ENCODE measurements around the gene RFX7.

RFX7 gene

GRCh38 chr15:56042031-56042430 is 201.6 kb downstream of the RFX7 start:
- Histone ChIP-seq H3K27ac (no peak overlapping the region), H3K4me3 (no peak overlapping the region)
- DNase-seq (ENCODE audit: low spot score): no peak
- no peak for TF ChIP-seq CTCF (IDR thresholded peaks at IDR 0.05)

GRCh38 chr15:56040081-56041035 is 203.3 kb downstream of the RFX7 start:
- no peak for DNase-seq (ENCODE audit: low spot score)
- TF ChIP-seq CTCF (IDR thresholded peaks at IDR 0.05): no peak
- no peak overlapping the region for H3K4me3 ChIP-seq
- H3K27ac ChIP-seq: no peak overlapping the region

GRCh38 chr15:56038707-56039106 is 205.0 kb downstream of the RFX7 start:
- no peak overlapping the region for H3K4me3 ChIP-seq
- no peak for DNase-seq (ENCODE audit: low spot score)
- no peak for TF ChIP-seq CTCF (IDR thresholded peaks at IDR 0.05)
- no peak overlapping the region for H3K27ac ChIP-seq

- no peak overlapping the region for H3K27ac ChIP-seq
- no peak for DNase-seq (ENCODE audit: low spot score)
- no peak for TF ChIP-seq CTCF (IDR thresholded peaks at IDR 0.05)
These were observed 205.7 kb downstream of the RFX7 start for GRCh38 chr15:56038015-56038414.

More at GRCh38 chr15:56038015-56038414, 205.7 kb downstream of the RFX7 start:
- H3K4me3 ChIP-seq: no peak overlapping the region
